Skeletal muscle cell (primary cell): ENCODE measurements around the gene RIN3.
A peak's percentile ranks its signal among the peaks of the same experiment; 100 is the strongest.

Experiments used
- DNase-seq: peaks from one replicate; pipeline ENCODE4 v3.0.0-alpha.2; 2010; ENCODE audit warnings: low read depth
- H3K4me3 ChIP-seq: 2 replicates; pipeline ENCODE4 v1.5.1; 2011; ENCODE audit warnings: low read depth, mild to moderate bottlenecking, control low read depth, low read length, moderate library complexity

The RIN3 gene

GRCh38 chr14:92549105-92549858 lies 35.7 kb downstream of the RIN3 start:
- H3K4me3 ChIP-seq = no peak overlapping the region
- DNase-seq = no peak

GRCh38 chr14:92549859-92550230 lies 36.3 kb downstream of the RIN3 start:
- H3K4me3 ChIP-seq = no peak overlapping the region
- DNase-seq = no peak

- no peak for DNase-seq
- no peak overlapping the region for H3K4me3 ChIP-seq
These were observed 37.7 kb downstream of the RIN3 start for GRCh38 chr14:92551044-92551841.

GRCh38 chr14:92552066-92552465 lies 38.5 kb downstream of the RIN3 start:
- H3K4me3 ChIP-seq = no peak overlapping the region
- no peak for DNase-seq

GRCh38 chr14:92553438-92553837 lies 39.9 kb downstream of the RIN3 start:
- no peak for DNase-seq
- no peak overlapping the region for H3K4me3 ChIP-seq

- H3K4me3 ChIP-seq = no peak overlapping the region
- no peak for DNase-seq
These were observed 42.0 kb downstream of the RIN3 start for GRCh38 chr14:92555465-92556111.

- H3K4me3 ChIP-seq = no peak overlapping the region
- DNase-seq = no peak
These were observed 42.7 kb downstream of the RIN3 start for GRCh38 chr14:92556255-92556741.

- no peak for DNase-seq
- no peak overlapping the region for H3K4me3 ChIP-seq
These were observed 43.4 kb downstream of the RIN3 start for GRCh38 chr14:92556863-92557543.

- DNase-seq = no peak
- no peak overlapping the region for H3K4me3 ChIP-seq
These were observed 43.9 kb downstream of the RIN3 start for GRCh38 chr14:92557544-92557912.

- H3K4me3 ChIP-seq = no peak overlapping the region
- no peak for DNase-seq
These were observed 44.7 kb downstream of the RIN3 start for GRCh38 chr14:92558319-92558718.

GRCh38 chr14:92559486-92559885 lies 45.9 kb downstream of the RIN3 start:
- no peak for DNase-seq
- no peak overlapping the region for H3K4me3 ChIP-seq

GRCh38 chr14:92560106-92560865 lies 46.7 kb downstream of the RIN3 start:
- no peak for DNase-seq
- H3K4me3 ChIP-seq = no peak overlapping the region

GRCh38 chr14:92561906-92562479 lies 48.4 kb downstream of the RIN3 start:
- no peak overlapping the region for H3K4me3 ChIP-seq
- no peak for DNase-seq

GRCh38 chr14:92563359-92563758 lies 49.8 kb downstream of the RIN3 start:
- peak; percentile 27 for DNase-seq
- no peak overlapping the region for H3K4me3 ChIP-seq

- H3K4me3 ChIP-seq = no peak overlapping the region
- DNase-seq = no peak
These were observed 50.2 kb downstream of the RIN3 start for GRCh38 chr14:92563765-92564285.

GRCh38 chr14:92564344-92565039 lies 50.9 kb downstream of the RIN3 start:
- H3K4me3 ChIP-seq = no peak overlapping the region
- DNase-seq = no peak

GRCh38 chr14:92565040-92565717 lies 51.6 kb downstream of the RIN3 start:
- no peak overlapping the region for H3K4me3 ChIP-seq
- DNase-seq = no peak
